HepG2 (cell line): ENCODE data around the gene PTPN22. TPM values are rescaled to one million over a fixed set of nuclear protein-coding genes. Genes with fewer than 3 reads are reported as not detected.

Experiments used
- CHCHD3 ChIP-seq: sonication (generic); formaldehyde crosslinking; IDR thresholded peaks from 2 replicates; pipeline ENCODE4 v1.8.0; 2022; ENCODE audit warnings: mild to moderate bottlenecking, missing genetic modification reagents, moderate library complexity
- DPF2 ChIP-seq: sonication (generic); formaldehyde crosslinking; IDR thresholded peaks from 2 replicates; pipeline ENCODE4 v1.4.0; 2020; ENCODE audit warnings: mild to moderate bottlenecking, low read depth, missing genetic modification reagents, borderline replicate concordance
- FOXO4 ChIP-seq: sonication (generic); formaldehyde crosslinking; conservative IDR thresholded peaks from 2 replicates; pipeline ENCODE4 v1.8.1; 2023; ENCODE audit warnings: missing genetic modification reagents
- IKZF4 ChIP-seq: sonication (generic); formaldehyde crosslinking; IDR thresholded peaks from 2 replicates; pipeline ENCODE4 v1.5.1; 2020; ENCODE audit warnings: borderline replicate concordance, mild to moderate bottlenecking, low read depth, missing genetic modification reagents; ENCODE audit errors: not compliant biosample characterization
- NCOR1 ChIP-seq: fragments of 200-600 bp; sonication (generic); IDR thresholded peaks from 2 replicates; pipeline ENCODE4 v1.7.0; 2017; ENCODE audit warnings: antibody characterized with exemption, low read length, borderline replicate concordance
- SAFB2 ChIP-seq: sonication (generic); formaldehyde crosslinking; IDR thresholded peaks from 2 replicates; pipeline ENCODE4 v1.5.1; 2020; ENCODE audit warnings: missing genetic modification reagents, low read depth, mild to moderate bottlenecking, borderline replicate concordance
- SP1 ChIP-seq, 2 experiments: fragments of 450-650 bp in 1 of 2; sonication (generic) in 1 of 2; formaldehyde crosslinking in 1 of 2; IDR thresholded peaks; 2 replicates each; pipeline versions ENCODE4 v1.4.0 to v1.6.1; 2016 to 2020; ENCODE audit warnings: missing genetic modification reagents in 1 of 2
- ZBTB2 ChIP-seq: sonication (generic); formaldehyde crosslinking; IDR thresholded peaks from 2 replicates; pipeline ENCODE4 v1.8.0; 2022; ENCODE audit warnings: low read depth, missing genetic modification reagents
- ZBTB7A ChIP-seq: sonication (generic); formaldehyde crosslinking; IDR thresholded peaks from 2 replicates; pipeline ENCODE4 v1.8.0; 2022; ENCODE audit warnings: mild to moderate bottlenecking, missing genetic modification reagents
- ZKSCAN8 ChIP-seq: IDR thresholded peaks from 2 replicates; pipeline ENCODE4 v1.6.1; 2016; ENCODE audit warnings: borderline replicate concordance, missing genetic modification reagents, missing compliant biosample characterization
- ZNF431 ChIP-seq: sonication (generic); formaldehyde crosslinking; IDR thresholded peaks from 2 replicates; pipeline ENCODE4 v1.9.0; 2022; ENCODE audit warnings: missing genetic modification reagents, low read depth, mild to moderate bottlenecking, borderline replicate concordance
- ZNF549 ChIP-seq: sonication (generic); formaldehyde crosslinking; IDR thresholded peaks from 2 replicates; pipeline ENCODE4 v1.5.0; 2020; ENCODE audit warnings: missing genetic modification reagents
- ZNF552 ChIP-seq: sonication (generic); formaldehyde crosslinking; IDR thresholded peaks from 2 replicates; pipeline ENCODE4 v1.9.0; 2022; ENCODE audit warnings: missing genetic modification reagents, mild to moderate bottlenecking, borderline replicate concordance
- polyA plus RNA-seq, 8 experiments: library from polyadenylated mRNA; depleted of rRNA in 3 of 8; stranded (reverse) in 7 of 8; unstranded in 1 of 8; fragments of >200 nt; fragmentation: Illumina TruSeq in 4 of 8; extraction: Trizol in 4 of 8; gene quantifications; 2 replicates each; pipeline versions ENCODE4 v1.2.1 to v1.2.3, GENCODE V29; 2011 to 2016; ENCODE audit warnings: low read depth in 4 of 8, missing spikeins in 1 of 8, mixed read lengths in 1 of 8; ENCODE audit not compliant: insufficient read depth in 1 of 8
- total RNA-seq, 5 experiments: library from RNA; depleted of rRNA; stranded (reverse); fragments of >200 nt; fragmentation: Illumina TruSeq; extraction: Trizol; gene quantifications; 2 replicates each; pipeline ENCODE4 v1.2.3, GENCODE V29; 2016; ENCODE audit warnings: low read depth in 1 of 5
- TF ChIP-seq, protein P1 (sequence below): sonication (generic); formaldehyde crosslinking; IDR thresholded peaks from 2 replicates; pipeline ENCODE4 v1.4.0; 2020; ENCODE audit warnings: missing genetic modification reagents, mild to moderate bottlenecking, borderline replicate concordance
- TF ChIP-seq, protein P2 (sequence below): sonication (generic); formaldehyde crosslinking; IDR thresholded peaks from 2 replicates; pipeline ENCODE4 v1.4.0; 2020; ENCODE audit warnings: mild to moderate bottlenecking, missing genetic modification reagents

The PTPN22 gene
- total and polyA plus RNA-seq, 2 of the 13 experiments (the other 11 are each of a cell fraction or from before 2014, with no cell fraction given), result not detected

DNA sequence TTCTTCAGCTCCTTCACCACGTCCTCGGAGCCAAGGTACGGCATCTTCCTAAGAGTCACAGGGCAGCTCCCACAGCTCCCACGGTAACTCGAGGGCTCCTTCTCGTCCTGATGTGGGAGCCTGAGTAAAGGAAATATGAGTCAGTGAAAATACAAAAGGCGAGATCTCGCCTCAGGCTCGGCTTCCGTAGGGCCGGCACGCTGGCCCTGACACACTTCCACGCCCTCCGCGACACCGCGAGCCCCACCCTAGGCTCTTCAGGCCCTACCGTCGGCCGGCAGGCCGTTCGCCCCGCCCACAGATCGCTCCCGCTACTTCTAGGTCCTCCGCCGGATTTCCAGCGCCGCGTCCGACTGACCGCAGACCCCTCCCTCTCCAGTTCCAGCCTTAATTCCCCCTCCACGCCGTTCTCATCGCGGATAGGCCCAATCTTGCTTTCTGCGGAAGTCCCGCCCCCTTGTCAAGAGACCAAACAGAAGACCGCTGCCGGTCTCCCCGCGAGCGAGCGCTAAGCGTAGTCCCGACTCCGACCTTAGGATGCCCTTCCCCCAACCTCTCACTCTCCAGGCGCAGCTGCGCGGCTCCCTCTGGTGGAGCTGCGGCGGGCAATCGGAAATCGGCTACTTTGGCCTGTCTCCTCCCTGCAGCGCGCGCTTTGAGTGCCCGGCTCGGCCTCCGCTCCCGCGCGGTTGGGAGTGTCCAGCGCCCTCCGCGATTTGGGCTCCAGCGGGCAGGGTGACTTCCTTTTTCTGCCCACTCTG, 33.3 kb upstream of the PTPN22 start, which contains the start of the genes AP4B1 and DCLRE1B (continued):
- TF ChIP-seq, protein P1, sequence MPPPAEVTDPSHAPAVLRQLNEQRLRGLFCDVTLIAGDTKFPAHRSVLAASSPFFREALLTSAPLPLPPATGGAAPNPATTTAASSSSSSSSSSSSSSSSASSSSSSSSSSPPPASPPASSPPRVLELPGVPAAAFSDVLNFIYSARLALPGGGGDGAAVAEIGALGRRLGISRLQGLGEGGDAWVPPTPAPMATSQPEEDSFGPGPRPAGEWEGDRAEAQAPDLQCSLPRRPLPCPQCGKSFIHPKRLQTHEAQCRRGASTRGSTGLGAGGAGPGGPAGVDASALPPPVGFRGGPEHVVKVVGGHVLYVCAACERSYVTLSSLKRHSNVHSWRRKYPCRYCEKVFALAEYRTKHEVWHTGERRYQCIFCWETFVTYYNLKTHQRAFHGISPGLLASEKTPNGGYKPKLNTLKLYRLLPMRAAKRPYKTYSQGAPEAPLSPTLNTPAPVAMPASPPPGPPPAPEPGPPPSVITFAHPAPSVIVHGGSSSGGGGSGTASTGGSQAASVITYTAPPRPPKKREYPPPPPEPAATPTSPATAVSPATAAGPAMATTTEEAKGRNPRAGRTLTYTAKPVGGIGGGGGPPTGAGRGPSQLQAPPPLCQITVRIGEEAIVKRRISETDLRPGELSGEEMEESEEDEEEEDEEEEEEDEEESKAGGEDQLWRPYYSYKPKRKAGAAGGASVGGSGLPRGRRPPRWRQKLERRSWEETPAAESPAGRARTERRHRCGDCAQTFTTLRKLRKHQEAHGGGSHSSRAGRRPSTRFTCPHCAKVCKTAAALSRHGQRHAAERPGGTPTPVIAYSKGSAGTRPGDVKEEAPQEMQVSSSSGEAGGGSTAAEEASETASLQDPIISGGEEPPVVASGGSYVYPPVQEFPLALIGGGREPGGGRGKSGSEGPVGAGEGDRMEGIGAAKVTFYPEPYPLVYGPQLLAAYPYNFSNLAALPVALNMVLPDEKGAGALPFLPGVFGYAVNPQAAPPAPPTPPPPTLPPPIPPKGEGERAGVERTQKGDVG, result no peak; the same call in 1 of the 2 replicates
- TF ChIP-seq IKZF4 (no peak), SAFB2 (CRISPR knock-in tag) (no peak; the same call in 1 of the 2 replicates), ZNF431 (CRISPR knock-in tag) (peak; percentile 38; the same call in 1 of the 2 replicates), ZBTB7A (CRISPR knock-in tag) (no peak), NCOR1 (no peak), ZNF552 (peak; percentile 69; the same call in 1 of the 2 replicates), FOXO4 (CRISPR knock-in tag) (no peak), ZBTB2 (CRISPR knock-in tag) (peak; percentile 92; the same call in 1 of the 2 replicates), ZKSCAN8 (CRISPR knock-in tag) (peak; percentile 60; the same call in 1 of the 2 replicates), ZNF549 (CRISPR knock-in tag) (no peak), CHCHD3 (CRISPR knock-in tag) (no peak), DPF2 (CRISPR knock-in tag) (no peak), SP1 (IDR thresholded peaks at IDR 0.05) (no peak), SP1 (CRISPR knock-in tag; IDR thresholded peaks at IDR 0.05) (peak; percentile 1; the same call in 1 of the 2 replicates)
- TF ChIP-seq, protein P2, sequence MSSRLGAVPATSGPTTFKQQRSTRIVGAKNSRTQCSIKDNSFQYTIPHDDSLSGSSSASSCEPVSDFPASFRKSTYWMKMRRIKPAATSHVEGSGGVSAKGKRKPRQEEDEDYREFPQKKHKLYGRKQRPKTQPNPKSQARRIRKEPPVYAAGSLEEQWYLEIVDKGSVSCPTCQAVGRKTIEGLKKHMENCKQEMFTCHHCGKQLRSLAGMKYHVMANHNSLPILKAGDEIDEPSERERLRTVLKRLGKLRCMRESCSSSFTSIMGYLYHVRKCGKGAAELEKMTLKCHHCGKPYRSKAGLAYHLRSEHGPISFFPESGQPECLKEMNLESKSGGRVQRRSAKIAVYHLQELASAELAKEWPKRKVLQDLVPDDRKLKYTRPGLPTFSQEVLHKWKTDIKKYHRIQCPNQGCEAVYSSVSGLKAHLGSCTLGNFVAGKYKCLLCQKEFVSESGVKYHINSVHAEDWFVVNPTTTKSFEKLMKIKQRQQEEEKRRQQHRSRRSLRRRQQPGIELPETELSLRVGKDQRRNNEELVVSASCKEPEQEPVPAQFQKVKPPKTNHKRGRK (CRISPR knock-in tag), result peak; percentile 98; the same call in 1 of the 2 replicates
